CD4-positive, alpha-beta T cell treated with Interleukin-4 for 1 hour (primary cell): Measurements from ENCODE around the gene CYFIP1.

ENCODE experiments used
- DNase-seq, 2 donors: peaks; one replicate each; pipeline ENCODE4 v3.0.0-alpha.2; 2020 to 2022

Gene CYFIP1

GRCh38 chr15:22967084-22967770 lies 12.9 kb downstream of the CYFIP1 start:
- DNase-seq = no peak

DNA sequence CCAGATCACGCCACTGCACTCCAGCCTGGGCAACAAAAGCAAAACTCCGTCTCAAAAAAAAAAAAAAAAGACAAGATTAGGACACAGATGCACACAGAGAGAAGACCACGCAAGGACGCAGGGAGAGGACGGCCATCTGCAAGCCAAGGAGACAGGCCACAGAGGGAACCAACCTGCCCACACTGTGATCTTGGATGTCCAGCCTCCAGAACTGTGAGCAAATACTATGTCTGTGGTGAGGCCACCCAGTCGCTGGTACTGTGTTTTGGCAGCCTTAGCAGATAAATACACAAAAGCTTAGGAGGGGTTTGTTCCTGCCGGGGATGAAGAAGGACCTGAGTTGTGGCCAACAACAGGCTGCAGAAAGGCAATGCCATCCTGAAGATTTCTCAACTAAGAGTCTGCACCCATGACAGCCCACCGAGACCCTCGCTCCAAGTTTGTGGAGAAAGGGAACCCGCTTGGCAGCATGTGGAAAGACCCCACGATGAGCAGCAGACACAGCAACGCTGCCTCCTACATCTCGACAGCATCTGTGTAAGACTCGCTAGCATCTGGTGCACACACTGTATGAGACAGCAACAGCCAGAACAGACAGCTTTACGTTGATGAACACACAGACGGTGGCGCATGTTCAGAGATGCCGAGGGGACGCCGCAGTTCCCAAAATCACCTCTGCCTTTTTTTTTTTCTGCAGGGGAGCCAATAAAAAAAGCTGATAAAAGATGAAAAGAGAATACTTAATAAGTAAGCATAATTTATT lies 13.7 kb downstream of the CYFIP1 start:
- no peak for DNase-seq

DNA sequence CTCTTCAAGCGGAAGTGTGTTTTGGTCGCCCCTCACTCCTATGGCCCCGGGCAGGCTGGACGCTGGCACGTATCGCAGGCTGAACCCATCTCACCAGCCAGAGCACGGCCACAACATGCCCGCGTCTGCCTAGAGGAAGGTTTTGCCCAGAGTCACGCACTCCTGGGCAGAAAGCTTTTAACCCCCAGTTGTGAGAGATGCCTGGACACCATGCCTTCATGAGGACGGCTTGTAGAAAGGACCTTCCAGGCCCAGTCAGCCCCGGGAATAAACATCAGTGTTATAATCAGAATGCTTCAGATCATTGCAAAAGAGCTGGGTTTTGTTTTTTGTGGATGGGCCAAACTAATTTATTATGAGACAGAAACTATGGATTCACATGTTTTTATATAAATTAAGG lies 16.5 kb downstream of the CYFIP1 start:
- no peak for DNase-seq

DNA sequence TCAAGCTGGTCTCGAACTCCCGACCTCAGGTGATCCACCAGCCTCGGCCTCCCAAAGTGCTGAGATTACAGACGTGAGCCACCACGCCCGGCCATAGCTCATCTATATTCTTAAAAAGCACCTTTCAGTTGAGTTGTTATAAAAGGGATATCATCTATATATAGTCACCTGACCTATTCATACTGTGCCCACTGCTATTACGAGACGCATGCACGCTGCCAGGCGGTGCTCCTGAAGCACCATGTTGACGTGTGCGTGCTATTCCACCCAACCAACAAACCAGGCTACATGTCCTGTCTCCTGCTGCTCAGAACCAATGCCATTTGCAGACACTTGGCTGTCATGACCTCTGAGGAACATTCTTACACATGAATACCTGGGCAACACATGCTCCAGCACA lies 17.6 kb downstream of the CYFIP1 start:
- DNase-seq = no peak

- DNase-seq = no peak
These were observed 18.4 kb downstream of the CYFIP1 start for GRCh38 chr15:22961762-22962161.

DNA sequence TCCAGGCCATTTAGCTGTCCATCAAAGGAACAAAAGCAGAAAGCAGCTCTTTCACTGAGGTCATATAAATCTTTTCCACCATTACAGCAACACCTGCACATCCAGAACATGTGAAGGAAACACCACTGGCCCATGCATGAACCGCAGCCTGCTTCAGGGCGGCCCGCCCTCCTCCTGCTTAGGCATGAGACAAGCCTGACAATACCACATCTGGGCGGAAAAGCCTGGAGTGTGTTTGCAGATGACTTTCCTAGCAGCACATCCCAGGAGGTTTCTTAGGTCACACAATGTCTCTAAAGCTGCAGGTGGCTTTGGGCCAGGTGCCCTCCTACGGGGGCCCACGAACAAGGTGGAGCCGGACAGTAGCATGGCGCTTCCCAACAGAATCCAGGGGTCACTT lies 19.6 kb downstream of the CYFIP1 start:
- no peak for DNase-seq

DNA sequence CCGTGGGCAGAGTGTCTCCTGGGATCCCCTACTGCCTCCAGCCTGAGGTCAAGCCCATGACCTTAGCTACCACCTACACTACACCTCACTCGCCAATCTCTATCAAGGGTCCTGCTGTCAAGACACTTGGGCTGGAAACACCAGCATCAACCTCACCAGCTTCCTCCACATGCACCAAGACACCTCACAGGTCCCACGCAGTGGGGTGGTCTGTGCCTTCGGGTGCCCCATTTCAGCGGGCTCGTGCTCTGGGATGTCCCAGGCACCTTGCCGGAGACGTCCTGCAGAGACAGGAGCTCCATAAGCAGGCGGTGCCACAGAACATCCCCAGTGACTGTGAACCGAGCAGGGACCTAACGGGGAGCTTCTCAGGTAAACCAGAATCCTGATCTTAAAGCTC lies 20.0 kb downstream of the CYFIP1 start:
- DNase-seq = no peak

GRCh38 chr15:22959321-22960101 lies 20.7 kb downstream of the CYFIP1 start:
- DNase-seq = no peak

DNA sequence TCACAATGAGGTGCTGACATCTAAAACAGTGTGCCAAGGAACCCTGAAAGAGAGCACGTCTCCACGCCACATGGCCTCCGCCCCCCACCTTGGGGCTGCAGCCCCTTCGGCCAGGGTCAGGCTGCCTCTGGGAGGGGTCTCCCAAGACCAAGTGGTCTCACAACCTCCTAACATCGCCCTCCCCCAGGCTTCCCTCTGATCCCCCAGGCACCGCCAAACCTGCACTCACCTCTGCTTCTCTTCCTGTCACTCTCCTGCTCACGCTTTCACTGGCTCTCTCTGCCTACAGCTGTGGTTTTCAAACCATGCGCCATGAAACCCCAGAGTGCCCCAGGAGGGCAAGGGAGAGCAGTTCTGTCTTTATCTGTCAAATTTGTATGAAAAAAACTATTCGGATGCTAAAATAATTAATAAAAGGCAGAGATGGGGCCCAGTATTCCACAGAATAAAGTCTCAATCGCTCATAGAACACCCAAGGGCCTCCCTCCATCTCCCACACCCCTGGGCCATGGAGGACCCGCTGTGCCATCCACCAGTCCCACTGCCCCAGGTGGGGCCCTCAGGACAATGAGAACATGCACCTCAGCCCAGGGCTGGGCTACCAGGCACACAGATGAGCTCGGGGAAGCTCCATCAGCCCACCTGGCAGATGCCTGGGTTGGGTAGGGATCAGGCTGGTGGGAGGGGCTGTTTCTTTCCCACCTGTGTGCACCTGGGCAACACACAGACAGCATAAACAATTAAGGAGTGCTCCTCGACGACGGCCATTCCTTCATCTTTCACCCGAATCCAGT lies 21.5 kb downstream of the CYFIP1 start:
- DNase-seq = no peak

- DNase-seq = no peak
These were observed 23.2 kb downstream of the CYFIP1 start for GRCh38 chr15:22956978-22957260.

DNA sequence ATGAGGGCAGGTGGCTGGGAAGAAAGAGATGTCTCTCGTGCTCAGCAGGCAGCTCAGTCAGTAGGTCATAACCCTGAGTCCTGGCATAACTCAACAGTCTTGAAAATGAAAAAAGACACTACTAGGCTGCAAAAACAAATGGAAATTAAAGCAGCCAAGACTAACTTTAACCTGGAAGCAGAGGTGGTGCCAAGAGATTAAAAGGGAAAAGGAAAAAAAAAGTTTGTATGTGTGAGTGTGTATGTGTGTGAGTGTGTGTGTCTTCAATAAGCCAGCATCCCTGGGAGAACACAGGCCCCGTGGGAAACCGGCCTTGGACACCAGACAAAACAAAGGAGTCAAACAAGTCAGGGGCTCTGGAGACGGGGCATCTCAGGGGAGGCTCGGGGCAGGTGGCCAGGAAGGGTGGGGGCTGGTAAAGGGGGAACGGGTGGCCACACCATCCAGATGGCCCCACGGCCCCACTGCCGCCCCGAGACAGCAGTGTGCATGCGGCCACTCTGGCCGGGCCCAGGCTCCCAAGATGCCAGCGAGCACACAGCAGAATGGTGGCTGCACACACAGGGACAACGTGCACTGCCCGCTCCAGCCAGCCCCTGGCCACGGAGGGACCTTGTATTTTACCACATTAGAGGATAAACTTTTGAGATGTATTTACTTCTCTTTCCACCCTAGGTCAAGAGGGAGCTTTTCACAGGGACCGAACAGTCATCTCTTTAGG lies 23.8 kb downstream of the CYFIP1 start:
- no peak for DNase-seq

- no peak for DNase-seq
These were observed 24.5 kb downstream of the CYFIP1 start for GRCh38 chr15:22955544-22956119.

- DNase-seq = no peak
These were observed 25.2 kb downstream of the CYFIP1 start for GRCh38 chr15:22954798-22955543.

DNA sequence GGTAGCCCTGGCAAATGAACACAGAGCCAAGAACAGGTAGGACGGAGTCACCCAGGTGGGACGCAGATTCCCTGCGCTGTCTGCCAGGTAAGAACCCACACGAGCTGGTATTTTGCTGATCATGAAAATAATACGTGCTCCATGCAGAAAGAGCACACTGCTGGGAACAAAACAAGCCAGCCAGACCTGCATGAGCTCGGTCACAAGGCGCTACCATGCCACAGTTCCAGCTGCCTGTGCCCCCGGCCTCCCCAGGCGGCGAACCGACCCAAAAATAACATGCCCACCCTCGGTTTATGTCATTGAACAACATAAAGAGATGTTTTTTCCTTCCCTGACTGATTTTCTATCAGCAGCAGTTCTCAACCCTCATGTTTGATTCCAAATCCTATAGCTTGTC lies 25.8 kb downstream of the CYFIP1 start:
- no peak for DNase-seq

- no peak for DNase-seq
These were observed 27.2 kb downstream of the CYFIP1 start for GRCh38 chr15:22952796-22953579.

DNA sequence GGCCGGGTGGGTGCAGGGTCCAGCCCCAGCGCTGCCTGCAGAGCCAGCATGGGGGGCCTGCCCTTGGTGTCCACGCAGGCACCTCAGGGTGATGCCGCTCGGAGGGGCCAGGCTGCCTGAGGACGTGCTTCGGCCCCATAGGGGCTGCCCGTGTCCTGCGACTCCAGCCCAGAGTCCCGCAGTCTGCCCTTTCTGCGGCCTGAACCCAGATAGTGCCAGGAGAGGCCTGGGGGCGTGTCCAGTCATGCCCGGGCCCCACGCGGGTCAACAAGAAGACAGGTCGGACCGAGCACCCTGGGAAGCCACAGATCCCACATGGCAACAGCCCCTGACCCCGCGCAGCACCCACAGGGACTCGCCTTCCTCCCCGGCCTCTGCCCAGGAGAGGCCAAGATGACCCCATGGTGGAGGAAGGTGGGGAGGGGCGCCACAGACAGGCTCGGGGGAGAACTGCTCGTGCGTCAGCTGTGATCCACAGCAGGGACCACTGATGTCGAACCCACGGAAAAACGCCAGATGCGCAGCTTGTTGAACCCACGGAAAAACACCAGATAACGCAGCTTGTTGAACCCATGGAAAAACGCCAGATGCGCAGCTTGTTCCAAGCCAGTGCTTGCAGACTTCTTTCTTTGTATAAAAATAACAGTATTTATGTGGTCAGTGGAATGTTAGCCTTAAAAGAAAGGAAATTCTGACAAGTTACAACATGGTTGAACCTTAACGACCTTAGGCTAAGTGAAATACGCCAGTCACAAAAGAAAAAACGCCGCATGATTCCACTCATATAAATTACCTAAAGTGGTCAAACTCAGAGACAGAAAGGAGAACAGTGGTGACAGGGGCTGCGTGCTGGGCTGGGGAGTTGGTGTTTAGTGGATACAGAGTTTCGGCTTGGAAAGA lies 28.5 kb downstream of the CYFIP1 start:
- DNase-seq = no peak

DNA sequence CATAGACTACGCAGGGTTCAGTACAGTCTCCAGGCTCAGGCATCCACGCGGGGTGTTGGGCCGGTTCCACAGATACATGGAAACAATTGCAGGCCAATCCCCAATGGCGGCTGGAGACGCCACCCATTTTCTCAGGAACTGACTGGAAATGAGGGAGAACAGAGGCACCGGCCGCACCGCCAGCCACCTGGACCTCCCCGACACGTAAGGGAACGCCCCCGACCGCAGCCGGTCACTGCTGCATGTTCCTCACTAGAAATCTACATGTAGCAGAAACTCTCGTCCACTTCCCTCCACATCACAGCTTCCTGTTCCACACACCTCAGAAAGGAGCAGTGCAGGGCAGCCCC lies 29.2 kb downstream of the CYFIP1 start:
- no peak for DNase-seq

- no peak for DNase-seq
These were observed 29.7 kb downstream of the CYFIP1 start for GRCh38 chr15:22950256-22950990.

- no peak for DNase-seq
These were observed 31.1 kb downstream of the CYFIP1 start for GRCh38 chr15:22949074-22949547.
